H1 (cell line): Measurements from ENCODE around the gene SEL1L. TPM values are rescaled to one million over a fixed set of nuclear protein-coding genes. Genes with fewer than 3 reads are reported as not detected.
A peak's percentile ranks its signal among the peaks of the same experiment; 100 is the strongest.

Source experiments
- CTCF ChIA-PET: fragments of 300-600 bp; sonication (Branson Sonifier 250); formaldehyde crosslinking; loops from one replicate; lab custom pipeline; 2021; ENCODE audit not compliant: partially characterized antibody; lab: Charles Lee
- POLR2A ChIA-PET: fragments of 300-600 bp; sonication (Branson Sonifier 250); formaldehyde crosslinking; loops from one replicate; lab custom pipeline; 2021; ENCODE audit warnings: inconsistent platforms; ENCODE audit not compliant: partially characterized antibody; lab: Charles Lee
- DNase-seq, 2 experiments: peaks; one replicate each; pipeline versions ENCODE4 v3.0.0 to v3.0.0-alpha.2; 2010 to 2022; ENCODE audit warnings: low spot score in 2 of 2, low read depth in 1 of 2, mixed read lengths in 1 of 2
- FAIRE-seq: peaks from 2 replicates; lab custom pipeline; 2011; peaks lifted over from hg19 to GRCh38; lab: Jason Lieb, UNC
- H2AFZ ChIP-seq: 2 replicates; pipeline ENCODE4 v1.8.1; 2012; ENCODE audit warnings: low read length, inconsistent platforms
- H2AK5ac ChIP-seq: 2 replicates; pipeline ENCODE4 v1.6.1; 2013; ENCODE audit warnings: low read depth, low read length
- H2BK120ac ChIP-seq: replicated peaks from 2 replicates; pipeline ENCODE3; 2013; ENCODE audit warnings: low read depth, low read length, inconsistent platforms
- H2BK12ac ChIP-seq: 2 replicates; pipeline ENCODE4 v1.6.1; 2013; ENCODE audit warnings: low read depth, low read length
- H2BK15ac ChIP-seq: 2 replicates; pipeline ENCODE4 v1.6.1; 2013; ENCODE audit warnings: low read length
- H2BK20ac ChIP-seq: 2 replicates; pipeline ENCODE4 v1.6.1; 2013; ENCODE audit warnings: low read length
- H2BK5ac ChIP-seq: 2 replicates; pipeline ENCODE4 v1.6.1; 2013; ENCODE audit warnings: low read depth, low read length
- H3K14ac ChIP-seq: 2 replicates; pipeline ENCODE4 v1.6.1; 2013; ENCODE audit warnings: inconsistent platforms; ENCODE audit not compliant: insufficient read length
- H3K18ac ChIP-seq: 2 replicates; pipeline ENCODE4 v1.6.1; 2013; ENCODE audit warnings: low read length; ENCODE audit errors: extremely low read depth
- H3K23ac ChIP-seq: 2 replicates; pipeline ENCODE4 v1.6.1; 2013; ENCODE audit warnings: inconsistent platforms; ENCODE audit not compliant: insufficient read length
- H3K23me2 ChIP-seq: 2 replicates; pipeline ENCODE4 v1.6.1; 2013; ENCODE audit warnings: low read depth, low read length
- H3K27ac ChIP-seq: 2 replicates; pipeline ENCODE4 v1.6.1; 2011; ENCODE audit warnings: low read depth, low read length, inconsistent platforms
- H3K27me3 ChIP-seq, 4 experiments: replicated peaks in 1 of 4; 1 replicate in 1 of 4; 2 replicates in 3 of 4; pipeline versions ENCODE4 v1.6.1 to v1.8.1; 2011 to 2013; ENCODE audit warnings: low read length in 3 of 4, mild to moderate bottlenecking in 3 of 4, inconsistent platforms in 2 of 4, mixed read lengths in 2 of 4, moderate library complexity in 1 of 4; ENCODE audit not compliant: control insufficient read depth in 3 of 4, insufficient read depth in 3 of 4; ENCODE audit errors: extremely low read depth in 1 of 4
- H3K36me3 ChIP-seq, 4 experiments: 2 replicates each; pipeline versions ENCODE4 v1.6.1 to v1.8.1; 2011 to 2013; ENCODE audit warnings: mild to moderate bottlenecking in 4 of 4, low read length in 3 of 4, moderate library complexity in 2 of 4, control low read depth in 1 of 4, inconsistent platforms in 1 of 4; ENCODE audit not compliant: insufficient read depth in 4 of 4, control insufficient read depth in 2 of 4
- H3K4ac ChIP-seq: replicated peaks from 2 replicates; pipeline ENCODE3; 2013; ENCODE audit warnings: low read length, low read depth, mixed read lengths, inconsistent platforms; ENCODE audit not compliant: insufficient read length
- H3K4me1 ChIP-seq, 4 experiments: replicated peaks in 1 of 4; 1 replicate in 1 of 4; 2 replicates in 3 of 4; pipeline versions ENCODE4 v1.6.1 to v1.8.1; 2011 to 2013; ENCODE audit warnings: low read length in 3 of 4, inconsistent platforms in 2 of 4, mixed read lengths in 1 of 4; ENCODE audit not compliant: insufficient read depth in 4 of 4, control insufficient read depth in 3 of 4
- H3K4me2 ChIP-seq, 2 experiments: 2 replicates each; pipeline versions ENCODE4 v1.6.1 to v1.8.1; 2011 to 2013; ENCODE audit warnings: low read depth in 2 of 2, low read length in 2 of 2, control low read depth in 1 of 2, inconsistent platforms in 1 of 2, mild to moderate bottlenecking in 1 of 2; ENCODE audit not compliant: insufficient read depth in 1 of 2
- H3K4me3 ChIP-seq, 4 experiments: fragments of 200-600, 300-600 bp in 1 of 4; sonication (generic), shearing (Covaris generic), sonication (Bioruptor Twin) in 1 of 4; 2 replicates each; pipeline versions ENCODE4 v1.5.1 to v1.8.1; 2011 to 2016; ENCODE audit warnings: low read length in 4 of 4, low read depth in 3 of 4, control low read depth in 2 of 4, inconsistent platforms in 2 of 4, mild to moderate bottlenecking in 2 of 4, mixed read lengths in 1 of 4, moderate library complexity in 1 of 4; ENCODE audit not compliant: insufficient read depth in 2 of 4; ENCODE audit errors: extremely low read depth in 1 of 4
- H3K56ac ChIP-seq: replicated peaks from 2 replicates; pipeline ENCODE3; 2013; ENCODE audit warnings: low read depth, mild to moderate bottlenecking, mixed read lengths, low read length, inconsistent platforms; ENCODE audit not compliant: insufficient read length
- H3K79me1 ChIP-seq: 2 replicates; pipeline ENCODE4 v1.6.1; 2013; ENCODE audit warnings: low read depth, low read length, control low read depth
- H3K79me2 ChIP-seq, 2 experiments: 2 replicates each; pipeline versions ENCODE4 v1.6.1 to v1.8.1; 2012 to 2013; ENCODE audit warnings: low read length in 2 of 2, mild to moderate bottlenecking in 2 of 2, inconsistent platforms in 1 of 2; ENCODE audit not compliant: insufficient read depth in 2 of 2, control insufficient read depth in 1 of 2
- H3K9ac ChIP-seq, 4 experiments: replicated peaks in 1 of 4; 1 replicate in 1 of 4; 2 replicates in 3 of 4; pipeline versions ENCODE4 v1.6.1 to v1.8.1; 2011 to 2013; ENCODE audit warnings: low read depth in 3 of 4, low read length in 3 of 4, control low read depth in 2 of 4, mild to moderate bottlenecking in 2 of 4, moderate library complexity in 2 of 4, inconsistent platforms in 1 of 4; ENCODE audit errors: extremely low read depth in 1 of 4
- H3K9me3 ChIP-seq, 2 experiments: 2 replicates each; pipeline versions ENCODE4 v1.6.1 to v1.8.1; 2012 to 2013; ENCODE audit warnings: mild to moderate bottlenecking in 2 of 2, moderate library complexity in 2 of 2, control low read depth in 1 of 2, inconsistent platforms in 1 of 2, low read depth in 1 of 2, low read length in 1 of 2, mixed read lengths in 1 of 2; ENCODE audit not compliant: insufficient read depth in 2 of 2
- H4K20me1 ChIP-seq, 2 experiments: replicated peaks in 1 of 2; 2 replicates each; pipeline versions ENCODE3 to v1.8.1; 2011 to 2013; ENCODE audit warnings: inconsistent platforms in 2 of 2, low read length in 2 of 2, mild to moderate bottlenecking in 1 of 2; ENCODE audit not compliant: insufficient read depth in 2 of 2, control insufficient read depth in 1 of 2
- H4K5ac ChIP-seq: 2 replicates; pipeline ENCODE4 v1.6.1; 2013; ENCODE audit warnings: low read length, low read depth, mixed read lengths, inconsistent platforms; ENCODE audit not compliant: insufficient read length
- H4K8ac ChIP-seq: 2 replicates; pipeline ENCODE4 v1.8.0; 2013; ENCODE audit warnings: mild to moderate bottlenecking, moderate library complexity, low read length, inconsistent platforms; ENCODE audit not compliant: insufficient read depth; ENCODE audit errors: extremely low read depth
- H4K91ac ChIP-seq: replicated peaks from 2 replicates; pipeline ENCODE3; 2013; ENCODE audit warnings: low read length, mixed read lengths, inconsistent platforms; ENCODE audit not compliant: insufficient read length
- EP300 ChIP-seq, 2 experiments: IDR thresholded peaks; 1 replicate in 1 of 2; 2 replicates in 1 of 2; pipeline ENCODE4 v1.6.1; 2011 to 2012; ENCODE audit warnings: low read depth in 2 of 2, low read length in 2 of 2, mild to moderate bottlenecking in 2 of 2, borderline replicate concordance in 1 of 2, inconsistent platforms in 1 of 2, moderate library complexity in 1 of 2
- POLR2A ChIP-seq, 2 experiments: IDR thresholded peaks; 1 replicate in 1 of 2; 2 replicates in 1 of 2; pipeline ENCODE4 v1.6.1; 2011; ENCODE audit warnings: low read depth in 2 of 2, low read length in 2 of 2, mild to moderate bottlenecking in 2 of 2; ENCODE audit errors: control extremely low read depth in 1 of 2
- SUZ12 ChIP-seq: fragments of 200-600 bp; sonication (generic); IDR thresholded peaks from 2 replicates; pipeline ENCODE4 v1.6.1; 2012; ENCODE audit warnings: mild to moderate bottlenecking, inconsistent platforms, low read length, moderate library complexity, mixed read lengths
- WGBS, 2 experiments: shearing (Covaris generic) in 1 of 2; methylation state at CpG; one replicate each; pipeline versions ENCODE4 v1.1.6 to v1.1.7; 2013 to 2015; ENCODE audit warnings: low lambda C conversion rate in 2 of 2, mixed read lengths in 2 of 2, inconsistent platforms in 1 of 2, low coverage in 1 of 2, missing lambda C conversion rate in 1 of 2; ENCODE audit not compliant: insufficient replicate concordance in 2 of 2, insufficient coverage in 1 of 2, insufficient read length in 1 of 2; ENCODE audit errors: extremely low coverage in 1 of 2, missing lambda C conversion rate in 1 of 2; 5-methylcytosine and 5-hydroxymethylcytosine counted together
- polyA plus RNA-seq, 7 experiments: library from polyadenylated mRNA; depleted of rRNA in 3 of 7; stranded (reverse) in 5 of 7; unstranded in 2 of 7; fragments of >200 nt in 5 of 7; fragments of 200-250 nt in 2 of 7; gene quantifications; 1 replicate in 5 of 7; 2 replicates in 1 of 7; 4 replicates in 1 of 7; pipeline versions ENCODE4 v1.2.1 to v1.2.3, GENCODE V29; 2011 to 2013; ENCODE audit warnings: missing spikeins in 2 of 7, mixed read lengths in 2 of 7
- total RNA-seq: library from RNA; stranded (reverse); fragmentation: NEBNext Ultra II Directional; extraction: Animal tissue kit (Norgen Biotek cat#: 25700); gene quantifications from 2 replicates; pipeline ENCODE4 v1.2.1, GENCODE V29; 2021
- TF ChIP-seq, protein P1 (sequence below): IDR thresholded peaks from 2 replicates; pipeline ENCODE4 v1.6.1; 2011; ENCODE audit warnings: low read depth, mild to moderate bottlenecking, low read length; ENCODE audit not compliant: insufficient read depth
- TF ChIP-seq, protein P2 (sequence below): IDR thresholded peaks from 2 replicates; pipeline ENCODE4 v1.6.1; 2012; ENCODE audit warnings: inconsistent platforms

SEL1L gene
- total and polyA plus RNA-seq, 2 of the 8 experiments (the other 6 are each of a cell fraction or from before 2014, with no cell fraction given) = 4.3 to 34.9 TPM

DNA sequence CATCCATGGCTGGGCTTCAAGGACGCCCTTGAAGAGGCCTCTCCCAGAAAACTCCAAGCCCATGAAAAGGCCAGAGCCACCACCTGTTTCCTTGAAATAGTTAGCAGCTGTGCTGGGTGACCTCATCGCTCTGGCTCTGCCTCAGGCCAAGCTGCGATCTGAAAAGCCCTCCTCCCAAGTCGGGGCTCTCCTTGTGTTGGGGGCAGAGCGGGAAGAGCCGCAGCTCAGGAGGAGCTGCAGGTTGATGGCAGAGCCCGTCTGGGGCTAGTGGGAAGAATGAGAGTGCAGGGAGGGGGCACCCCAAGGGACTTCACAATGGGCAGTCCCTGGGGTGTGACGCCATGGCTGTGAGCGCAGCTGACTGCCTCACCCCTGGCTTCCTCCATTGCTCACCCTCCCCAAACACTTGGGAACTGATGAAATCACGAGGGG, 83.5 kb downstream of the SEL1L start:
- H2BK15ac ChIP-seq = no peak overlapping the region
- H3K27ac ChIP-seq = no peak overlapping the region
- no peak overlapping the region for H2BK120ac ChIP-seq
- WGBS, 2 experiments = 65% methylated on average over 10 of the region's 10 CpGs; no CpG with 5 or more reads in 1 of the 2 experiments
- H3K18ac ChIP-seq = peak overlapping the region; percentile 53; the same call in 1 of the 2 replicates
- H4K8ac ChIP-seq = no peak overlapping the region
- no peak for FAIRE-seq
- peaks cover 0 to 10% (median 7%) of the 10 kb centered on the region in 4 experiments; a peak in 4 of 7 replicates for H3K4me1 ChIP-seq
- no peaks in the 10 kb centered on the region for H3K79me2 ChIP-seq
- no peaks in the 10 kb centered on the region for H3K23me2 ChIP-seq
- H3K4me2 ChIP-seq = no peak overlapping the region
- H3K23ac ChIP-seq = no peak overlapping the region
- H3K27me3 ChIP-seq = no peaks in the 10 kb centered on the region; a peak in 1 of 7 replicates
- no peaks in the 10 kb centered on the region for H3K79me1 ChIP-seq
- H4K91ac ChIP-seq = no peak overlapping the region
- H3K36me3 ChIP-seq = no peaks in the 10 kb centered on the region
- no peak overlapping the region for H3K14ac ChIP-seq
- no peak overlapping the region for H2BK5ac ChIP-seq
- no peak overlapping the region for H2AK5ac ChIP-seq
- POLR2A ChIA-PET = interaction anchor here (0.7 to 1.9 kb wide), 5 partner anchors 179 to 231 kb away, joined by 3 to 5 read pairs (median 4); no protein-coding TSS in a partner anchor
- CTCF ChIA-PET = interaction anchor here (1.1 to 12.9 kb wide), 14 partner anchors 10 to 286 kb away, joined by 3 to 426 read pairs (median 4); no protein-coding TSS in a partner anchor
- H2AFZ ChIP-seq = peak overlapping the region; percentile 90
- H2BK20ac ChIP-seq = 0 out of 2 replicates have a peak overlapping the region, but pooled peaks have one; percentile 28
- H3K9ac ChIP-seq = no peak overlapping the region
- no peak overlapping the region for H3K56ac ChIP-seq
- TF ChIP-seq SUZ12 = no peak
- peak in 1 of 2 experiments; percentile 46; a peak in 1 of 3 replicates for TF ChIP-seq EP300 (IDR thresholded peaks at IDR 0.05; ENCODE audit: borderline replicate concordance in 1 of 2, low read depth in 2 of 2, low read length in 2 of 2)
- no peak for TF ChIP-seq POLR2A (IDR thresholded peaks at IDR 0.05; ENCODE audit: control extremely low read depth in 1 of 2, low read depth in 2 of 2, low read length in 2 of 2)
- TF ChIP-seq, protein P1, sequence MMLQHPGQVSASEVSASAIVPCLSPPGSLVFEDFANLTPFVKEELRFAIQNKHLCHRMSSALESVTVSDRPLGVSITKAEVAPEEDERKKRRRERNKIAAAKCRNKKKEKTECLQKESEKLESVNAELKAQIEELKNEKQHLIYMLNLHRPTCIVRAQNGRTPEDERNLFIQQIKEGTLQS = 0 out of 2 replicates have a peak, but pooled peaks have one; percentile 12
- TF ChIP-seq, protein P2, sequence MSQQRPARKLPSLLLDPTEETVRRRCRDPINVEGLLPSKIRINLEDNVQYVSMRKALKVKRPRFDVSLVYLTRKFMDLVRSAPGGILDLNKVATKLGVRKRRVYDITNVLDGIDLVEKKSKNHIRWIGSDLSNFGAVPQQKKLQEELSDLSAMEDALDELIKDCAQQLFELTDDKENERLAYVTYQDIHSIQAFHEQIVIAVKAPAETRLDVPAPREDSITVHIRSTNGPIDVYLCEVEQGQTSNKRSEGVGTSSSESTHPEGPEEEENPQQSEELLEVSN = peak; percentile 26; the same call in 1 of the 2 replicates
- TF ChIP-seq, all 59 proteins: peak for 3
- H4K5ac ChIP-seq = no peak overlapping the region
- H3K4me3 ChIP-seq = no peak overlapping the region
- peak in 1 of 2 experiments; percentile 47 for DNase-seq
- H3K9me3 ChIP-seq = no peaks in the 10 kb centered on the region
- no peak overlapping the region for H2BK12ac ChIP-seq
- H4K20me1 ChIP-seq = no peaks in the 10 kb centered on the region
- H3K4ac ChIP-seq = no peak overlapping the region
